H54 (cell line): ENCODE results near the gene NUPR1.
"Not testable (repeated sequence)": the region's sequence is repeated elsewhere in the genome, so short reads cannot be mapped to it uniquely, and the experiment has no call there.

Experiments
- DNase-seq: peaks from one replicate; pipeline ENCODE4 v3.0.0; 2011; ENCODE audit warnings: low spot score, mixed read lengths; ENCODE audit not compliant: insufficient read length
- FAIRE-seq: peaks from 3 replicates; lab custom pipeline; 2011; peaks lifted over from hg19 to GRCh38; lab: Jason Lieb, UNC
- POLR2A ChIP-seq: IDR thresholded peaks from 2 replicates; pipeline ENCODE4 v1.6.1; 2011; ENCODE audit warnings: low read depth, mild to moderate bottlenecking, low read length

The NUPR1 gene

DNA sequence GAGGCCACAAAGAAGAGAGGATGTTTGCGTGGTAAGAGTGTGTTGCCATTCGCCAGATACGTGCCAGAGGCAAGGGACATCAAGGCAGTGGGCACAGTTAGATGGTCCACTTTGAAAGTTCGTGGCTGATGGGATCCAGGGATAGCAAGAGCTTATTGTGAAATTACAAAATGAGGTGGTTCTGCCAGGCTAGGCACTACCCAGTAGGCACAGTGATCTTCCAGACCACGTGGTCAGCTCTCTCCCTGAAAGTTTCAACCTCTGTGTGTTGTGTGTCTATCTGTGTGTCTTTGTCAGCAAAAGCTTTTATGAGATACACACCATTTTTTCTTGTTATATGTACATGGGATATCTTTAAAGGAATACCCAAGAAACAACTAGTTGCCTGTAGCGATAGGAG is 24.4 kb upstream of the NUPR1 start:
- DNase-seq (no peak), FAIRE-seq (no peak)
- no peak for TF ChIP-seq POLR2A

DNA sequence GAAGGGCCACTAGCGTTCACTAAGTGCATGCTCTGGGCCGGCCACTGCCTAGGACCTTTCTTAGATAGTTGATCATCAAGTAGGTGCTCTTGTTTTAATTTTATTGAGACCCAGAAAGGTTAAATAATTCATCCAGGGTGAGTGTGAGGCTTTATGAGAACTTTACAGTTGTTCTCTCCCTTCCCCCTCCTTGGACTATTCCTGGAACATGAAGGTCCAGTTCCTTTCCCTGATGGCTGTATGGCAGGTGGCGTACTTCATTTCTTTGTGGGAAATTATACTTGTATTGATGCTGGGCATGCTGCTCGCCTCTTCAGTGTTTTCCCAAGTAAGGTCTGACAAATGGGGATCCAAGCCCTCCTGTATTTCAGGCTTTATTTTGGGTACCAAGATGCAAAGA is 23.4 kb upstream of the NUPR1 start:
- DNase-seq: no peak
- TF ChIP-seq POLR2A: no peak
- FAIRE-seq: no peak

DNA sequence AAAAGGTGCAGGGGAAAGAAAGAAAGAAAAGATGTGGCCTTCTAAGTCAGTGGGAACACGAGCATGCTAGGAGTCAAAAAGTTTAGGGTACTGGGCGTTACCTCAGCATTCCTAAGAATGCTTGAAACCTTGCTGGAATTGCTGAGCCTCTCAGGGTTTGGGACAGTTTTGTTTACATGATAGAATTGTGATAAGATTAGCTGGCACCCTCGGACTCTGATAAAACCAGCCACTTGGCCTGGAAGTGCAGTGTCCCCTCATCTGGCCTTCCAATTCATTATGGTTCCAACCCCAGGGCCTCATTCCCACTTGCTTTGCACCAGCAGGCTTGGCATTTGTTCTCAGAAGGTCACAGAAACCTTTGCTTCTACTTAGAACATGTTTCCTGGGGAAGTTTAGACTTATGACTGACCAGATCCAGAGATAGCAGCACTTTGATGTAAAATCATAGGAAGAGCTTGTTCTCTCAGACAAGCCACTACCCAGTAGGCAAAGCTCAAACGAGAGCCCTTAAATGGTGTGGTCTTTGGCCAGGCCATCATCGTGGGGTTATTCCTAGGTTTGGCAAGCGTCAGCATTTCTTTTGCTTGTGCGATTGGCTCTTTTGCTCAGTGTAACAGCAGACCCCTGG is 22.9 kb upstream of the NUPR1 start:
- DNase-seq: no peak
- no peak for TF ChIP-seq POLR2A
- FAIRE-seq: no peak

DNA sequence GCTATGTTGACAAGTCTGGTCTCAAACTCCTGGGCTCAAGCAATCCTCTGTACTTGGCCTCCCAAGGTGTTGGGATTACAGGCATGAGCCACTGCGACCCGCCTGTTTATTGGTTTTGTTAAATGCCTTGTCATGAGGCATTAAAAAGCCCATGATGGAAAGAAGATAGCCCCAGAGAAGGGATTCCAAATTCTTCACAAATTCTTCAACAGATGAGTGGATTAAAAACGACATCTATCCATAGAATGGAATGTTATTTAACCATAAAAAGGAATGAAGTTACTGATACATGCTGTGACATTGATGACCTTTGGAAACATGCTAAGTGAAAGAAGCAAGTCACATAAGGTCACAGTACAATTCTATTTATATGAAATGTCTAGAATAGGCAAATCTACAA is 19.7 kb upstream of the NUPR1 start:
- no peak for TF ChIP-seq POLR2A
- FAIRE-seq (no peak), DNase-seq (no peak)

DNA sequence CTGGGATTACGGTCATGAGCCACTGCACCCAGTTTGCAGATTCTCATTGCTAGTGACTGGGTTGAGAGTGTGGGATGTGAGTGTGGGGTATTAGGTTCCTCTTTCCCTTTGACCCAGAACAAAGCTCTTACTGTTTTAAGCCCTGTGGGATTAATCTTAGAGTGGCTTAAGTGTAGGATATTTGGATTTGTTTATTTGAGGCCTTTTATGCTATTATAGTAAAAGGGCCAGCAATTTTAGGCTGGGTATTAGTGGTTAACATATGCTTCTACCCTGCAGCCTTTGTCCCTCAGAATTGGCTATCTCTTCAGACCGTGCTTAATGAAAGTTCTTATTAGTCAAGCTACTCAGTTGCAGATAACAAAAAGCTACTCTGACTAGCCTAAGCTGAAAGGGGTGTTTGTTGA is 18.1 kb upstream of the NUPR1 start:
- FAIRE-seq: no peak
- no peak for DNase-seq
- TF ChIP-seq POLR2A: no peak

DNA sequence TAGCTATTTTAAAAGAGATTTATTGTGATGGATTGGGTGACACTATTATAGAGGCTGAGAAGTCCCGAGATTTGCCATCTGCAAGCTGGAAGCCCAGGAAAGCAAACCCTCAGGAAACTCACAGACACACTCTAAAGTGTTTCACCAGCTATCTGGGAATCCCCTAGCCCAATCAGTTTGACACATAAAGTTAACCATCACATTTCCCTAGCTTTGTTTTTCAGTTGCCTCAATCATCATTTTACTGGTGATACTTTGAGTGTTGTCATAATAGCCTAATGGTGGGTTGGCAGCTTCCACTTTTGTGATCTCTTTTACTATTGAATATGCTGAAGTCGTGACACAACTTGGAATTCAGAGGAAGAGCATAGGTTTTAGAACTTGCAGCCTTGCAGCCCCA is 16.8 kb upstream of the NUPR1 start:
- FAIRE-seq (no peak), DNase-seq (no peak)
- no peak for TF ChIP-seq POLR2A

DNA sequence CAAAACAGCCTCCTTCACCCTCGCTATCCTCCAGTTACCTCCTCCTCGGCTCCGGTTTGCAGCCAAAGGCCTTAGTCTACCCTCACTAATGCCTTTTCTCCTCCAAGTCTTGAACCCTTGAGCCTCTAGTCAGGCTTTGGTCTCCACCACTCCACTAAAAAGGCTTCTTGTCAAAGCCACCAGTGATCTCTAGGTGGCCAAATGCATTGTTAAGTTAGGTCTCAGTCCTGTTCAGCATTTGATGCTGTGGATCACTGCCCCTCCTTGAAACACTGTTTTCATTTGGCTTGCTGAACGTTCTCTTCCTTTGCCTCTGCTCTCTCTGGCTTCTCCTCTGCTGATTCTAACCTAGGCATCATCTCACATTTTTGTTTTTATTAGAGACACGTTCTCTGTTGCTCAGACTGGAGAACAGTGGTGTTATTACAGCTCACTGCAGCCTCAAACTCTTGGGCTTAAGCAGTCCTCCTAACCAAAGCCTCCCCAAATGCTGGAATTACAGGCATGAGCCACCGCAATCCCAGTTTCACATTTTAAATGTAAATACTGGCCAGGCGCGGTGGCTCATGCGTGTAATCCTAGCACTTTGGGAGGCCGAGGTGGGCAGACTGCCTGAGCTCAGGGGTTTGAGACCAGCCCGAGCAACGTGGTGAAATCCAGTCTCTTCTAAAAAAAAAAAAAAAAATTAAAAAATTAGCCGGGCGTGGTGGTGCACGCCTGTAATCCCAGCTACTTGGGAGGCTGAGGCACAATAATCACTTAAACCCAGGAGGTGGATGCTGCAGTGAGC is 16.1 kb upstream of the NUPR1 start:
- DNase-seq (no peak), FAIRE-seq (no peak)
- TF ChIP-seq POLR2A: no peak

DNA sequence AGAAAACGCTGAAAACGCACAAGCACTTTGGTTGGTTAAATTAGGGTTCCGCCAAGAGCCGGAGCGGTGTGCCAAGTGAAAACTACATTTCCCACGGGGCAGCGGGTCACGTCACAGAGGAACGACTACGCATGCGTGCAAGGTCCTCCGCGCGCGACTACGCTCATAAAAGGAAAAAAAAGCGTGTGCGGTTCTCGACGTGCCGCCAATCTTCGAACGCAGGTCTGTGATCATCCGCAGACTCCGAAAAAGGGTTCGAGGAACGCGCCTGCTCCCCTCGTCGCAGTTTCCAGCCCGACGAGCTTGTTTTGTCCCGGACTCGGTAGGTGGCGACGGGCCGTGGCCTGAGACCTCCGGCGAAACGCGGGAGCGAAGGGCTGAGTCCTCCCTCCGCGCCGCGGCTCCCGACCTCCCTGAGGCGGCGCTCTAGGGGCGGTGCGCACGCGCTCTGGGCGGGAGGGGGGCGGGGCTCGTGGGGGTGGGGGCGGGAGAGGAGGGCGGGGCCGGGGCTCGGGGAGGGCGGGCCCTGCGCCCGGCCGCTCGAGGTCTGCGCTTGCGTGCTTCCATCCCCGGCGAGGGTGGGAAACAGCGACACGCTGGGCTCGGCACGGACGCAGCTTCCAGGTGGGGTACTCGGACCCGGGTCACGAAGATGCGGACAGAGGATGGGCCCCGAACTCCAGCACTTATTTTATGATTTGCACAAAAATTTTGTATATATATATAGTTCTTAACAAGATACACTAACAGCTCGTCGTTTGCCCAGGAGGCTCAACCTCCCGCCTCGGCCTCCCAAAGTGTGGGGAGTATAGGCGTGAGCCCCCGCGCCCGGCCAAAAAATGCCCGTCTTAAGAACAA is 15.2 kb upstream of the NUPR1 start, which contains the start of gene SGF29:
TSS of gene SGF29 (plus strand) at position 145 of the 858 bp plus-strand sequence. CDS start 27,150 bp downstream, outside the sequence.
- peak; percentile 94 for TF ChIP-seq POLR2A
- peak; percentile 43 for FAIRE-seq

DNA sequence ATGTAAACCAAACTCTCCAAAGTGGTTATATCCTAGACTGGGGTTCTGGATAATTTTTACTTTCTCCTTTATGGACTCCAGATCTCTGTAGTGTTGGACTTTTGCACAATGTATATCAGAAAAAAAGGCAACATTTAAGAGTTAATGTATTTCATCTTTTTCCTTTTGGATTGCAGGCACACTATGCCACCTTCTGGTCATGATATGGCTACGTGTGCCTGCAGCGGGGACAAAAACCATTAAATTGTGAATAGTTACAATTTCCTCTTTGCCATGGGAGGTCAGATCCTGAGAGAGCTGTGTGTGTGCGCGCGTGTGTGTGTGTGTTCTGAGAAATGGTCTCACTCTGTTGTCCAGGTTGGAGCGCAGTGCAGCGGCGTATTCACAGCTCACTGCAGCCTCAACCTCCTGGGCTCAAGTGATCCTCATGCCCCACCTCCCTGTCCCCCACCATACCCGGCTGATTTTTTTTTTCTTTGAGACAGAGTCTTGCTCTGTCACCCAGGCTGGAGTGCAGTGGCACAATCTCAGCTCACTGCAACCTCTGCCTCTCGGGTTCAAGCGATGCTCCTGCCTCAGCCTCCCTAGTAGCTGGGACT is 10.6 kb upstream of the NUPR1 start:
- FAIRE-seq (no peak), DNase-seq (no peak)
- TF ChIP-seq POLR2A: no peak

More for the DNA sequence above, 15.2 kb upstream of the NUPR1 start, which contains the start of gene SGF29:
- peak; percentile 87 for DNase-seq

DNA sequence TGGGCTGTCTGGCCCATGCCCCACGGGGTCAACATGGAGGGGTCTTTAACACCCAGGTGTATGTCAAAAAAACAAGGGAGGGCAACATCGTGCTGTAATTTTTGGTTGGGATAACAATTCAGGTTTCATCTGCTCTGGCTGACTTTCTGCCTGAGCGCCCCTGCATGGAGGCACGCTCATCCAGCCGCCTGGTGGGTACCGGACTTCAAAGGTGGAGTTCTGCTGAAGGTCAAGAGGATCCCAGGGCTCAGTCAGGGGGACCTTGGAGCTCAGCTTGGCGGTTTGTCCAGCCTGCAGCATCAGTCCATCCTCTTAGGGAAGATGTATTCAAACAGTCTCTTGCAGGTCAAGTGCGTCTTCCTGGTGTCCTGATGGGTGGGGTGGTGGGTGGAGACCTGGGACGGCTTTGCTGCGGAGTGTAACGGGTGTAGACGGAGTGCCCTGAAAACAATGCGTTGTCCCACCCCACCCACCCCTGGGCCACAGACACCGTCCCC is 9.6 kb upstream of the NUPR1 start:
- FAIRE-seq: no peak
- TF ChIP-seq POLR2A: no peak
- no peak for DNase-seq

DNA sequence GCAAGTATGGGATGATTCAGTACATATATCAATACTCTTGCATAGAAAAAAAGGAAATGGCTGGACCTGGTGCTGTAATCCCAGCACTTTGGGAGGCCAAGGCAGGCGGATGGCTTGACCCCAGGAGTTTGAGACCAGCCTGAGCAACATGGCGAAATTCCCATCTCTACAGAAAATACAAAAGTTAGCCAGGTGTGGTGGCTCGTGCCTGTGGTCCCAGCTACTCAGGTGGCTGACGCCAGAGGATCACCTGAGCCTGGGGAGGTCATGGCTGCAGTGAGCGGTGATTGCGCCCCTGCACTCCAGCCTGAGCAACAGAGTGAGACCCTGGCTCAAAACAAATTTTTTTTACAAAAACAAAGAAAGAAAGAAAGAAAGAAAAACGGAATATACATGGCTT is 7.9 kb upstream of the NUPR1 start:
- TF ChIP-seq POLR2A: no peak
- FAIRE-seq (no peak), DNase-seq (no peak)

DNA sequence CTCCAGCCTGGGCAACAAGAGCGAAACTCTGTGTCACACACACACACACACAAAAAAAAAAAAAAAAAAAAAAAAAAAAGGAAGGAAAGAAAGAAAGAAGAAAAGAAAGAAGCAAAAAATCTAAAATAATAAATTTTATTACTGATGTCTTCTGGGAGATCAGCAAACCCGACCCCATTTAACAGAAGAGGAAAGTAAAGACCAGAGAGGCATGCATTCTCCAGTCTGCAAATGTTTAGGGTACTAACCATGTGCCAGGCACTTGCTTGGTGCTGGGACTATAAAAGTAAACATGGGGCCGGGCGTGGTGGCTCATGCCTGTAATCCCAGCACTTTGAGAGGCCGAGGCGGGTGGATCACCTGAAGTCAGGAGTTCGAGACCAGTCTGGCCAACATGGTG is 7.2 kb upstream of the NUPR1 start:
- FAIRE-seq, DNase-seq: not testable (repeated sequence)

DNA sequence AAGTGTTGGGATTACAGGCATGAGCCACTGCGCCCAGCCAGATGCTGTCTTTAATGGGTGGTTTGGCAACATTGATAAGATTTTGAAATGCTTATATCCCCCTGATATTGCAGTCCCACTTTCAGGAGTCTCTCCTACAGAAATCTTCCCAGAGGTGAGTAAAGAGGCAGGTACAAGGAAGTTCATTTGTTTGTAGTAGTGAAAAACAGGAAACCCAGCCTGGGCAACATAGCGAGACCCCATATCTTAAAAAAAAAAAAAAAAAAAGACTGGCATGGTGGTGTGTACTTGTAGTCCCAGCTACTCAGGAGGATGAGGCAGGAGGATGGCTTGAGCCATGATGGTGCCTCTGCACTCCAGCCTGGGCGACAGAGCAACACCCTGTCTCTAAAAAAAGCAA is 6.2 kb upstream of the NUPR1 start:
- TF ChIP-seq POLR2A: no peak
- no peak for FAIRE-seq
- no peak for DNase-seq

DNA sequence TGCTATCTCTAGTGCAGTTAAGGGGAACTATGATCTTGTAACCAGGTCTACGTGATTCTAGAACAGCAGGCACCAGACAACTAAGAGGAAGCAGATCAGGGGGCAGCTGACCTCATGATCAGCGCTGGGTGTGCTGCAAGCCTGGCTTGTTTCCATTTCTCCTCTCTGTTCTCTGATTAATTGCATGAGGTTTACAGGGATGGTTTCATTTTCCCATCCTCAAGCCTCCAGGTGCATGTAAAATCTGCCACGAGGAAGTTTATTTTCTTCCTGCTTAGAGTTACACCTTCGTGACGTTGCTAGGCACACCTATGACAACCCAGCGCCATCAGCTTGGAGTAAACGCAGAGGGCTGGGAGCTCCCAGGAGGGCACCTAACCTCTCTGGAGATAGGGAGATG is 4.3 kb upstream of the NUPR1 start:
- FAIRE-seq (no peak), DNase-seq (no peak)
- no peak for TF ChIP-seq POLR2A
